NCI-H226 (cell line): ENCODE measurements around the gene MUC5B.

ENCODE experiments used
- DNase-seq: peaks from one replicate; pipeline ENCODE4 v3.0.0-alpha.2; 2015

The MUC5B gene

DNA sequence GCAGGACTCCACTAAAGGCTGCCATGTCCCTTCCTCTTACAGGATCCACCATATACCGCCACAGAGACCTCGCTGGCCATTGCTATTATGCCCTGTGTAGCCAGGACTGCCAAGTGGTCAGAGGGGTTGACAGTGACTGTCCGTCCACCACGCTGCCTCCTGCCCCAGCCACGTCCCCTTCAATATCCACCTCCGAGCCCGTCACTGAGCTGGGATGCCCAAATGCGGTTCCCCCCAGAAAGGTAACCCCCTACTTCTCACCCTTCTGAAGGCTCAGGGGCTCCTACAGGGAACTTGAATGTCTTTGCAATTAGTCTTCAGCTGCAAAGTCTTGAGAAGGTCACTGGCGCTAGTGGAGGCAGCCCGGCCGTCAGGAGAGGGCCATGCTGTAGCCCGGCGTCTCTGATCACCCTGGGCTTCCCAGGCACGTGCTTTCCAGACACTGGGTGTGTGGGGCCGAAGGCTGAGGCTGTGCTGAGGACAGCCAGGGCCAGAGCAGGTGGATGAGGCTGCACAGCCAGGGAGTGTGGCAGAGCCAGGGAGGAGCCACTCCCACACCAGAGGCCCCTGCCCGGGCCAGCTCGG, 30.0 kb upstream of the MUC5B start:
- no peak for DNase-seq

DNA sequence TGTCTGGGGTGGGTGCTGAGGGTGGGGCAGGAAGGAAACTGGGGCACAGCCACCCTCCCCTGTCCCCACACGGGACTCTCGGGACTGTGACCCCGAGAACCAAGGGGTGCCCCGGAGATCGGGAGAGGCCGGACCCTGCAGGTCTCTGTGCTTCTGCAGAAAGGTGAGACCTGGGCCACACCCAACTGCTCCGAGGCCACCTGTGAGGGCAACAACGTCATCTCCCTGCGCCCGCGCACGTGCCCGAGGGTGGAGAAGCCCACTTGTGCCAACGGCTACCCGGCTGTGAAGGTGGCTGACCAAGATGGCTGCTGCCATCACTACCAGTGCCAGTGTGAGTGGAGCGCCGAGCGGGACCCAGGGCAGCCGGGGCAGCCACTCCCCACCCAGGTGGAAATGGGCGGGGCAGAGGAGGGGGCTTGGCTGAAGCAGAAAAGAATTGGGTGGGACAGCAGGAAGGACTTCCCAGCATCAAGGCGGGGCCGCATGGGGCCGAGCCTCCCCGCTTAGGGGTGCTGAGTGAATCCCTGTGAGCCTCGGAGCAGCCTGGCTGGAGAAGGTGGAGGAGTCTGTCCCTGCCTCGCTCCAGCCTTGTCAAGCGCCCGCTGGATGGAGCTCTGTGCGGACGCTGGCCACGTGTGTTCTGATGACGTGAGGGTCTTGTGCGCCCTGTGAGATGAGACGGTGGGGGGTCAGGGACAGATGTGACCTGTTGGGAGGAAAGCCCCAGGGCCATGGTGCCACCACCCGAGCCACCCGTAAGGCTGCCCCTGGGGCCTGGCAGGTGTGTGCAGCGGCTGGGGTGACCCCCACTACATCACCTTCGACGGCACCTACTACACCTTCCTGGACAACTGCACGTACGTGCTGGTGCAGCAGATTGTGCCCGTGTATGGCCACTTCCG, 29.3 kb upstream of the MUC5B start:
- no peak for DNase-seq

DNA sequence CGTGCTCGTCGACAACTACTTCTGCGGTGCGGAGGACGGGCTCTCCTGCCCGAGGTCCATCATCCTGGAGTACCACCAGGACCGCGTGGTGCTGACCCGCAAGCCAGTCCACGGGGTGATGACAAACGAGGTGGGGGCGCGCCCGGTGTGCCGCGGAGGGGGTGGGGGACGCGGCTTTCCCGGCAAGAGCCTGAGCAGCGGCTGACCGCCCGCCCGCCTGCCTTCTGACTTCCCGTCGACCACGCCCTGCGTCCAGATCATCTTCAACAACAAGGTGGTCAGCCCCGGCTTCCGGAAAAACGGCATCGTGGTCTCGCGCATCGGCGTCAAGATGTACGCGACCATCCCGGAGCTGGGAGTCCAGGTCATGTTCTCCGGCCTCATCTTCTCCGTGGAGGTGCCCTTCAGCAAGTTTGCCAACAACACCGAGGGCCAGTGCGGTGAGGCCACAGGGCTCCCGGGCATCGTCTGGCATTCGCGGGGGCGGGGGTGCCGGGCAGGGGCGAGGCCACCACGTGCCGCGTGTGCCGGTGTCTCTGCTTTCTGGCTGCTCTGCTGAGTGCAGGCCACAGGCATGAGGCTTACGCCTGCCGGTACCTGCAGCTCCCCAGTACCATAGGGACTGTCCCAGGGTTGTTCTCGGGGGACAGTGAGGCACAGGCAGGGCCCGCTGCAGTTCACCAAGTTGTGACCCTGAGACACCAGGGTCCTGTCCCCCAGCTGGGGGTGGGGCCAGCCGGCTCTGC, 28.5 kb upstream of the MUC5B start:
- DNase-seq: no peak

GRCh38 chr11:1194977-1195681, 27.7 kb upstream of the MUC5B start:
- DNase-seq: no peak

- DNase-seq: no peak
These were observed 27.0 kb upstream of the MUC5B start for GRCh38 chr11:1195682-1196515.

GRCh38 chr11:1196516-1197391, 26.1 kb upstream of the MUC5B start:
- no peak for DNase-seq

DNA sequence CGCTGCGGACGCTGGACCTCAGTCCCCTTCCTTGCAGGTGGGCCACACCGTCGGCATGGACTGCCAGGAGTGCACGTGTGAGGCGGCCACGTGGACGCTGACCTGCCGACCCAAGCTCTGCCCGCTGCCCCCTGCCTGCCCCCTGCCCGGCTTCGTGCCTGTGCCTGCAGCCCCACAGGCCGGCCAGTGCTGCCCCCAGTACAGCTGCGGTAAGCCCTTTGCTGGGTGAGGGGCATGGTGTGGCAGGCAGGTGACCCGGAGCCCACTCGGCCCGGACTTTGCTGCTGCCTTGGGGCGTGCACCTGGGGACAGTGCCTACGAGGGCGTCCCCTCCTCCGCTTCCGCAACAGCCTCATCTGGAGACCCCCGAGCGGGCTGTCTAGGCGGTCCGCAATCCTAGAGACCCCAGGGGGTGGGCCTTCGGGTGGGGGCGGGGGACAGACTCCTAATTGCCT, 25.4 kb upstream of the MUC5B start:
- no peak for DNase-seq

GRCh38 chr11:1197886-1198560, 24.8 kb upstream of the MUC5B start:
- no peak for DNase-seq

DNA sequence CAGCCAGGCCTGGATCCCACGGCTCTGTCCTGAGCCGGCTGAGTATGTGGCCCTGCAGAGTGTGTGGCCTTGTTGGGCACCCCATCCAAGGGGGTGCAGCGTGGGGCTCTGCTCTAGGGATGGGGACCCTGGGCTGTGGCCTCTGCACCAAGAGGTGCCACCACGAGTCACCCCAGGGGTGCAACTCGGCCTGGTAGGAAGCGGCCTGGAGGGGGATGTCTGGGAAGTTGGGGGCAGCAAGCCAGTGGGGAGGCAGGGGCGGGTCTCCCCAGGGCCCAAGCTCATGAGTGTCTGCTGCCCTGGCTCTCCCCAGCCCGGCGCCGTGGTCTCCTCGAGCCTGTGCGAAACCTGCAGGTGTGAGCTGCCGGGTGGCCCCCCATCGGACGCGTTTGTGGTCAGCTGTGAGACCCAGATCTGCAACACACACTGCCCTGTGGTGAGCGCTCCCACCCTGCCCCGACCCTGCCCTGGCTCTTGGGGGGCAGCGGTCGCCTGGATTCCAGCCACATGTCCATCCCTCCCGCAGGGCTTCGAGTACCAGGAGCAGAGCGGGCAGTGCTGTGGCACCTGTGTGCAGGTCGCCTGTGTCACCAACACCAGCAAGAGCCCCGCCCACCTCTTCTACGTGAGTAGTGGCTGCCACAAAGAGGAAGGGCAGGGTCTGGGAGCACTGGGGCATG, 24.2 kb upstream of the MUC5B start:
- no peak for DNase-seq

- no peak for DNase-seq
These were observed 23.6 kb upstream of the MUC5B start for GRCh38 chr11:1199241-1199750.

GRCh38 chr11:1199751-1200610, 22.9 kb upstream of the MUC5B start:
- DNase-seq: no peak

DNA sequence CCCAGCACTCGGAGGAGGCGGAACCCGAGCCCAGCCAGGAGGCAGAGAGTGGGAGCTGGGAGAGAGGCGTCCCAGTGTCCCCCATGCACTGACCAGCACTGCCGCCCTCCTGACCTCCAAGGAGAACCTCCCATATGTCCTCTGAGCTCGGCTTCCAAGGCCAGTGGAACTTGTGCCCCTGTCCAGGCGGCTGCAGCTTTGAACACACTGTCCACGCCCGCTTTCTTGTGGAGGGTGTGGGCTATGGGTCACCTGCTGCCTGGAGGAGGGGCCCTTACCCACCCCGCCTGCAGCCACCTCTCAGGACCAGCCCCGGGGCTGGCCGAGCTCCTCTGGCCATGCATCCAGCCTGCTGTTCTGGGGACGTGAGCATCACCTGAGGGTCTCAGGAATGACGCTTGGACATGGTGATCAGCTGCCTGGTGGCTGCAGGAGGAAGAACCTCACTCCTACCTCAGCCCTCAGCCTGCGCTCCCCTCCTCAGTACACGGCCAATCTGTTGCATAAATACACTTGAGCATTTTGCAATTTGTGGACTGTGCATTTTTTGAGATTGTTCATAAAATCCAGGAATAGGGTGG, 22.2 kb upstream of the MUC5B start:
- DNase-seq: no peak

DNA sequence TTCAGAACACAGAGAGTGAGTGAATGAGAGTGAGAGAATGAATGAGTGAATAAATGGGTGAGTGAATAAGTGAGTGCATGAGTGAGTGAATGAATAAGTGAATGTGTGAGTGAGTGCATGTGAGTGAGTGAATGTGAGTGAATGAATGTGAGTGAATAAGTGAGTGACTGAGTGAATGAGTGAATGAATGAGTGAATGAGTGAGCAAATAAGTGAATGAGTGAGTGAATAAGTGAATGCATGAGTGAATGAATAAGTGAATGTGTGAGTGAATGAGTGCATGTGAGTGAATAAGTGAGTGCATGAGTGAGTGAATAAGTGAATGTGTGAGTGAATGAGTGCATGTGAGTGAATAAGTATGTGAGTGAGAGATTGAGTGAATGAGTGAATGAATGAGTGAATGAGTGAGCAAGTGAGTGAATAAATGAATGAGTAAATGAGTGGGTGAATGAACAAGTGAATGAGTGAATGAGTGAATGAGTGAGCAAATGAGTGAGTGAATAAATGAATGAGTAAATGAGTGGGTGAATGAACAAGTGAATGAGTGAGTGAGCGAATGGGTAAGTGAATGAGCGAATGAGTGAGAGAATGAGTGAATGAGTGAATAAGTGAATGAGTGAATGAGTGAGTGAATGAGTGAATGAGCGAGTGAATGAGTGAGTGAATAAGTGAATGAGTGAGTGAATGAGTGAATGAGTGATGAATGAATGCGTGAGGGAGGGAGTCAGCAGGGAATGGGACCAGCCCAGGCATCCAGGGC, 21.3 kb upstream of the MUC5B start:
- DNase-seq: no peak

- DNase-seq: no peak
These were observed 20.6 kb upstream of the MUC5B start for GRCh38 chr11:1202154-1202775.

GRCh38 chr11:1202776-1203504, 19.9 kb upstream of the MUC5B start:
- peak; percentile 17 for DNase-seq
